H1 (cell line): Measurements from ENCODE around the gene ARHGAP28.

Experiments used
- CREB1 ChIP-seq: IDR thresholded peaks from 2 replicates; pipeline ENCODE4 v1.6.1; 2012; ENCODE audit warnings: inconsistent platforms
- EZH2 ChIP-seq: fragments of 200-600 bp; sonication (generic); IDR thresholded peaks from 2 replicates; pipeline ENCODE4 v1.7.1; 2012; ENCODE audit warnings: low read depth, mild to moderate bottlenecking, moderate library complexity, low read length, inconsistent platforms; ENCODE audit not compliant: severe bottlenecking
- ZNF274 ChIP-seq: IDR thresholded peaks from 2 replicates; pipeline ENCODE4 v1.7.0; 2012; ENCODE audit warnings: low read length, borderline replicate concordance; ENCODE audit errors: extremely low read depth

- TF ChIP-seq ZNF274 (no peak), EZH2 (no peak), CREB1 (no peak)
Measured at GRCh38 chr18:6960656-6961055, 231.1 kb downstream of the ARHGAP28 start.
